ENCODE measurements around the gene NOSTRIN. TPM values are rescaled to one million over a fixed set of nuclear protein-coding genes. Genes with fewer than 3 reads are reported as not detected.

NOSTRIN gene
- total RNA-seq, 1 experiment from 2014 or later, result not detected

GRCh38 chr2:168798888-168799410 is 3.5 kb upstream of the NOSTRIN start:
- no peak overlapping the region for H3K4ac ChIP-seq (ENCODE audit: low read depth, low read length)
- no peak overlapping the region for H4K91ac ChIP-seq (ENCODE audit: insufficient read length, low read depth, low read length)

More at GRCh38 chr2:168798888-168799410, 3.5 kb upstream of the NOSTRIN start:
- Mint-ChIP-seq H3K27me3 (ENCODE audit: low read depth) (peaks cover 12% of the 10 kb centered on the region), H3K4me1 (peaks cover 36 to 41% of the 10 kb centered on the region in 2 experiments), H3K4me3 (peak overlapping the region in 1 of 2 experiments; percentile 36; a peak in 1 of 5 replicates), H3K9me3 (no peaks in the 10 kb centered on the region), H3K27ac (no peak overlapping the region; a peak in 2 of 7 replicates), H3K36me3 (ENCODE audit: insufficient read depth in 1 of 3, low read depth in 3 of 3) (no peaks in the 10 kb centered on the region; a peak in 1 of 7 replicates)
- H4K20me1 ChIP-seq (ENCODE audit: control insufficient read depth, insufficient read depth, insufficient read length), result no peaks in the 10 kb centered on the region
- H2AFZ ChIP-seq (ENCODE audit: low read length), result no peak overlapping the region
- no peak overlapping the region for H2BK5ac ChIP-seq (ENCODE audit: insufficient read length, low read length)
- H3K27me3 ChIP-seq (ENCODE audit: insufficient read depth, low read length), result no peaks in the 10 kb centered on the region
- WGBS (ENCODE audit: extremely low coverage, insufficient read length, low lambda C conversion rate), result no CpG with 5 or more reads among the region's 1 CpG
- H3T11ph ChIP-seq (ENCODE audit: low read length), result no peak overlapping the region
- H3K79me2 ChIP-seq (ENCODE audit: insufficient read depth, low read length), result no peaks in the 10 kb centered on the region
- no peak overlapping the region for H3K18ac ChIP-seq (ENCODE audit: insufficient read length, low read depth, low read length)
- no peak overlapping the region for H3K27ac ChIP-seq (ENCODE audit: insufficient read length, low read depth, low read length)
- H4K5ac ChIP-seq (ENCODE audit: insufficient read length, low read depth, low read length), result no peak overlapping the region
- no peak overlapping the region for H2BK20ac ChIP-seq (ENCODE audit: low read depth, low read length, poor library complexity, severe bottlenecking)
- no peak overlapping the region for H2BK15ac ChIP-seq (ENCODE audit: low read depth, low read length)
- H3K4me2 ChIP-seq (ENCODE audit: insufficient read depth, insufficient read length, low read length), result peak overlapping the region; percentile 20
- H2BK120ac ChIP-seq (ENCODE audit: low read depth, low read length, poor library complexity, severe bottlenecking), result no peak overlapping the region
- H3K4me1 ChIP-seq (ENCODE audit: insufficient read depth, low read length), result peaks cover 25% of the 10 kb centered on the region; the same call in 1 of the 2 replicates
- no peak overlapping the region for H2AK5ac ChIP-seq (ENCODE audit: insufficient read length, low read length)
- no peak overlapping the region for H3K14ac ChIP-seq (ENCODE audit: insufficient read depth, low read length)
- no peak overlapping the region for H3K23ac ChIP-seq (ENCODE audit: insufficient read length, low read depth, low read length)
- no peak for TF ChIP-seq CTCF (conservative IDR thresholded peaks at IDR 0.05)
- no peak for DNase-seq
- H4K8ac ChIP-seq (replicated peaks; ENCODE audit: insufficient read length, low read depth, low read length), result no peak overlapping the region
- H3K9me3 ChIP-seq (ENCODE audit: control insufficient read depth, low read depth, low read length), result no peaks in the 10 kb centered on the region
- no peak overlapping the region for H3K9ac ChIP-seq (ENCODE audit: extremely low read depth, insufficient read length, low read length)
- H3K56ac ChIP-seq (ENCODE audit: insufficient read length, low read depth, low read length), result no peak overlapping the region
- no peaks in the 10 kb centered on the region for H3K23me2 ChIP-seq (ENCODE audit: insufficient read length, low read depth, low read length, poor library complexity, severe bottlenecking)
- H3K79me1 ChIP-seq (ENCODE audit: insufficient read depth, low read depth, low read length, poor library complexity, severe bottlenecking), result no peaks in the 10 kb centered on the region
- no peak overlapping the region for H2BK12ac ChIP-seq (ENCODE audit: insufficient read length, low read depth, low read length)

All from H9 (cell line).